GM12878 (cell line): Measurements from ENCODE around the gene MSTN.

Experiments used
- ATF7 ChIP-seq: fragments of 450-650 bp; IDR thresholded peaks from 2 replicates; pipeline ENCODE4 v1.6.1; 2016; ENCODE audit warnings: low read depth, mild to moderate bottlenecking
- BCL3 ChIP-seq: IDR thresholded peaks from 2 replicates; pipeline ENCODE4 v1.6.1; 2011; ENCODE audit warnings: borderline replicate concordance, low read depth, mild to moderate bottlenecking, moderate library complexity, low read length; ENCODE audit not compliant: insufficient read depth, poor library complexity, severe bottlenecking
- CHD1 ChIP-seq: IDR thresholded peaks from 2 replicates; pipeline ENCODE4 v1.6.1; 2012; ENCODE audit warnings: low read depth, low read length, improper control_type of control experiment
- CREM ChIP-seq: IDR thresholded peaks from 2 replicates; pipeline ENCODE4 v1.6.1; 2014; ENCODE audit warnings: antibody characterized with exemption, low read depth
- CTCF ChIP-seq, 3 experiments: IDR thresholded peaks in 2 of 3; conservative IDR thresholded peaks in 1 of 3; 2 replicates each; pipeline ENCODE4 v1.5.1; 2011; ENCODE audit warnings: low read depth in 3 of 3, low read length in 3 of 3, mild to moderate bottlenecking in 3 of 3, control low read depth in 2 of 3, moderate library complexity in 2 of 3, inconsistent platforms in 1 of 3, mixed read lengths in 1 of 3; ENCODE audit not compliant: control insufficient read depth in 2 of 3, insufficient read depth in 1 of 3; ENCODE audit errors: extremely low read depth in 1 of 3
- DPF2 ChIP-seq: fragments of 450-650 bp; IDR thresholded peaks from 2 replicates; pipeline ENCODE4 v1.6.1; 2017; ENCODE audit warnings: mild to moderate bottlenecking
- ETV6 ChIP-seq, 2 experiments: fragments of 450-650 bp in 1 of 2; IDR thresholded peaks in 1 of 2; conservative IDR thresholded peaks in 1 of 2; 2 replicates each; pipeline ENCODE4 v1.6.1; 2014; ENCODE audit warnings: antibody characterized with exemption in 1 of 2, borderline replicate concordance in 1 of 2, low read depth in 1 of 2, mild to moderate bottlenecking in 1 of 2, moderate library complexity in 1 of 2
- IRF5 ChIP-seq: fragments of 450-650 bp; IDR thresholded peaks from 2 replicates; pipeline ENCODE4 v1.6.1; 2017; ENCODE audit warnings: borderline replicate concordance
- JUND ChIP-seq: IDR thresholded peaks from 2 replicates; pipeline ENCODE4 v1.6.1; 2012; ENCODE audit warnings: low read depth, mild to moderate bottlenecking, low read length, improper control_type of control experiment, moderate library complexity
- NFIC ChIP-seq: IDR thresholded peaks from 2 replicates; pipeline ENCODE4 v1.6.1; 2012; ENCODE audit warnings: low read depth, mild to moderate bottlenecking, inconsistent platforms, low read length, moderate library complexity
- POLR2AphosphoS2 ChIP-seq: IDR thresholded peaks from 2 replicates; pipeline ENCODE4 v1.6.1; 2011; ENCODE audit warnings: low read depth, mild to moderate bottlenecking, low read length, improper control_type of control experiment, moderate library complexity
- STAT3 ChIP-seq: IDR thresholded peaks from 2 replicates; pipeline ENCODE4 v1.6.1; 2011; ENCODE audit warnings: low read depth, low read length, improper control_type of control experiment
- USF1 ChIP-seq: IDR thresholded peaks from 2 replicates; pipeline ENCODE4 v1.6.1; 2011; ENCODE audit warnings: borderline replicate concordance, low read depth, mild to moderate bottlenecking, moderate library complexity, mixed read lengths, low read length; ENCODE audit not compliant: insufficient read depth; ENCODE audit errors: extremely low read length
- YY1 ChIP-seq: IDR thresholded peaks from 2 replicates; pipeline ENCODE4 v1.6.1; 2011; ENCODE audit warnings: low read depth, mild to moderate bottlenecking, low read length

- TF ChIP-seq CTCF (IDR thresholded peaks at IDR 0.05 in 2 of 3, conservative IDR thresholded peaks at IDR 0.05 in 1 of 3; ENCODE audit: control insufficient read depth in 2 of 3, extremely low read depth in 1 of 3, insufficient read depth in 1 of 3, low read depth in 3 of 3, low read length in 3 of 3) (no peak), STAT3 (no peak), YY1 (no peak), CHD1 (no peak), USF1 (no peak), ATF7 (no peak), BCL3 (no peak), IRF5 (no peak), DPF2 (no peak), ETV6 (conservative IDR thresholded peaks at IDR 0.05 in 1 of 2, IDR thresholded peaks at IDR 0.05 in 1 of 2; ENCODE audit: borderline replicate concordance in 1 of 2, low read depth in 1 of 2) (no peak), NFIC (no peak), JUND (no peak), CREM (no peak), POLR2AphosphoS2 (no peak)
These were observed 10.2 kb downstream of the MSTN start for GRCh38 chr2:190052307-190052706.
